ENCODE measurements around the gene FAM174A. TPM values are rescaled to one million over a fixed set of nuclear protein-coding genes. Genes with fewer than 3 reads are reported as not detected.

FAM174A gene
- 37.7 and 66.8 TPM in 2 replicates for total RNA-seq
- polyA plus RNA-seq = 29.7 and 37.6 TPM in 2 replicates

DNA sequence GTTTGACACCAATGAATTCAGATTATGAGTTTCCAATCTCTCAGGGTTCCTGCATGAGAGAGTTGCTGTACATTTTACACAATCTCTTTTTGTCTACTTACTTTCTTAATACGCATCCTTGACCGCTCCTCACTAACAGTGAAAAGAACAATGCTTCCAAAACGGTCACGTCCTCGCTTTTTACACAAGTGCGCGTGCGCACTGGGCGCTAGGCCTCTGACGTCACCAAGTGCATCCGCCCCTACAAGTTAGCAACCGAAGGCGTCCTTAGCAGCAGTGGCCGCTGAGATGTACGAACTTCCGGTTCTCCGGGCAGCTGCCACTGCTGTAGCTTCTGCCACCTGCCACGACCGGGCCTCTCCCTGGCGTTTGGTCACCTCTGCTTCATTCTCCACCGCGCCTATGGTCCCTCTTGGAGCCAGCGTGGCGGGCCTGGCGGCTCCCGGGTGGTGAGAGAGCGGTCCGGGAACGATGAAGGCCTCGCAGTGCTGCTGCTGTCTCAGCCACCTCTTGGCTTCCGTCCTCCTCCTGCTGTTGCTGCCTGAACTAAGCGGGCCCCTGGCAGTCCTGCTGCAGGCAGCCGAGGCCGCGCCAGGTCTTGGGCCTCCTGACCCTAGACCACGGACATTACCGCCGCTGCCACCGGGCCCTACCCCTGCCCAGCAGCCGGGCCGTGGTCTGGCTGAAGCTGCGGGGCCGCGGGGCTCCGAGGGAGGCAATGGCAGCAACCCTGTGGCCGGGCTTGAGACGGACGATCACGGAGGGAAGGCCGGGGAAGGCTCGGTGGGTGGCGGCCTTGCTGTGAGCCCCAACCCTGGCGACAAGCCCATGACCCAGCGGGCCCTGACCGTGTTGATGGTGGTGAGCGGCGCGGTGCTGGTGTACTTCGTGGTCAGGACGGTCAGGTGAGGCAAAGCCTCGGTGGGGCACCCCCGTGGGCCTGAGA is at the start of gene FAM174A:
Gene FAM174A (plus strand): TSS at position 315 of the 946 bp plus-strand sequence. CDS start 157 bp downstream, at position 472.
- TF ChIP-seq, protein P1, sequence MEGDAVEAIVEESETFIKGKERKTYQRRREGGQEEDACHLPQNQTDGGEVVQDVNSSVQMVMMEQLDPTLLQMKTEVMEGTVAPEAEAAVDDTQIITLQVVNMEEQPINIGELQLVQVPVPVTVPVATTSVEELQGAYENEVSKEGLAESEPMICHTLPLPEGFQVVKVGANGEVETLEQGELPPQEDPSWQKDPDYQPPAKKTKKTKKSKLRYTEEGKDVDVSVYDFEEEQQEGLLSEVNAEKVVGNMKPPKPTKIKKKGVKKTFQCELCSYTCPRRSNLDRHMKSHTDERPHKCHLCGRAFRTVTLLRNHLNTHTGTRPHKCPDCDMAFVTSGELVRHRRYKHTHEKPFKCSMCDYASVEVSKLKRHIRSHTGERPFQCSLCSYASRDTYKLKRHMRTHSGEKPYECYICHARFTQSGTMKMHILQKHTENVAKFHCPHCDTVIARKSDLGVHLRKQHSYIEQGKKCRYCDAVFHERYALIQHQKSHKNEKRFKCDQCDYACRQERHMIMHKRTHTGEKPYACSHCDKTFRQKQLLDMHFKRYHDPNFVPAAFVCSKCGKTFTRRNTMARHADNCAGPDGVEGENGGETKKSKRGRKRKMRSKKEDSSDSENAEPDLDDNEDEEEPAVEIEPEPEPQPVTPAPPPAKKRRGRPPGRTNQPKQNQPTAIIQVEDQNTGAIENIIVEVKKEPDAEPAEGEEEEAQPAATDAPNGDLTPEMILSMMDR (IDR thresholded peaks at IDR 0.05; ENCODE audit: low read depth, low read length) = no peak
- DNase-seq (ENCODE audit: low read depth in 1 of 2, low spot score in 1 of 2) = peak; percentile 96 to 98
- H3K4me1 ChIP-seq (ENCODE audit: low read depth) = peaks cover 12% of the 10 kb centered on the region
- no peaks in the 10 kb centered on the region for H3K9me3 ChIP-seq (ENCODE audit: low read depth)
- H3K27me3 ChIP-seq = no peaks in the 10 kb centered on the region
- H3K27ac ChIP-seq = peak within 1 kb of the TSS; percentile 80
- peak within 1 kb of the TSS; percentile 48 for H3K4me3 ChIP-seq
- H3K36me3 ChIP-seq = no peaks in the 10 kb centered on the region

DNA sequence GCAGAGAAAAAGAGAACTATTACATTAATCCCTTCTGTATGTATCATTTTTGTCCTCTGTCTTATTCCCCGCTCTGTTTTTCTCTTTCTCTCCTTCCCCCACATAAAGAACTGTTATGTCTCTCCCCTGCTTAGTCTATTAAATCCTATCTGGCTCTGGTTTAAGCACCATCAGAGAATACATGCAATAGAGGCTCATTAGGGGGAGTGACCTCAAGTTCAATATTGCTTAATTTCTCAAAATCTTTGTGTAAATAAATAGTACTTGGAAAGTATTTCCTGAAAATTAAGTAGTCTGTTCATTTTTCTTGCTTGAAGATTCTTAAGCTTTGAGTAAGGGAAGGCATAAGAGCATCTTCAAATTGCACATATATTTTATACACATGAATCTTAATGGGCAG is 41.2 kb upstream of the FAM174A start:
- no peak overlapping the region for H3K27ac ChIP-seq
- no peak overlapping the region for H3K4me3 ChIP-seq
- TF ChIP-seq, protein P1 (IDR thresholded peaks at IDR 0.05; ENCODE audit: low read depth, low read length) = no peak

DNA sequence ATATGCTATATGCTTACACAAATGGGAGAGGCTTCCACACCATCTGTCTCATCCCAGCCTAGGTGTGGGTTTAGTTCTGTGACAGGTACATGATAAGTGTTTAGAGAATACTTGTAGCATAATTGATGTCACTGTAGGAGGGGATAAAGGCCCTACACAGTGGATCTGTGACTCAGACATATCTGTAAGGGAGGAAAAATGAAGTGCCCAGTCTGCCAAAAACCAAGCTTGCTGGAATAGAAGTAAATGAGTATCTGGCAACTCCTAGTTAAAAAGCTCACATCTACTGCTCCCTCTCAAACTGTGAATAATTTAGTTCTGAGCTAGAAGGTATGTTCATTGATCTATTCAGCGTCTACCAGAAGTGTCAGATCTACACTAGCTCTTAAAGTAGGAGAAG is 38.9 kb upstream of the FAM174A start:
- no peaks in the 10 kb centered on the region for H3K4me1 ChIP-seq (ENCODE audit: low read depth)
- TF ChIP-seq, protein P1 (IDR thresholded peaks at IDR 0.05; ENCODE audit: low read depth, low read length) = no peak
- no peak overlapping the region for H3K27ac ChIP-seq
- no peaks in the 10 kb centered on the region for H3K36me3 ChIP-seq
- H3K27me3 ChIP-seq = peaks cover 43% of the 10 kb centered on the region
- H3K9me3 ChIP-seq (ENCODE audit: low read depth) = no peaks in the 10 kb centered on the region
- no peak for DNase-seq (ENCODE audit: low read depth in 1 of 2, low spot score in 1 of 2)
- H3K4me3 ChIP-seq = no peak overlapping the region

More for the DNA sequence above, 41.2 kb upstream of the FAM174A start:
- no peak for DNase-seq (ENCODE audit: low read depth in 1 of 2, low spot score in 1 of 2)
- no peaks in the 10 kb centered on the region for H3K36me3 ChIP-seq
- H3K9me3 ChIP-seq (ENCODE audit: low read depth) = no peaks in the 10 kb centered on the region
- H3K4me1 ChIP-seq (ENCODE audit: low read depth) = no peaks in the 10 kb centered on the region
- peaks cover 30% of the 10 kb centered on the region for H3K27me3 ChIP-seq

DNA sequence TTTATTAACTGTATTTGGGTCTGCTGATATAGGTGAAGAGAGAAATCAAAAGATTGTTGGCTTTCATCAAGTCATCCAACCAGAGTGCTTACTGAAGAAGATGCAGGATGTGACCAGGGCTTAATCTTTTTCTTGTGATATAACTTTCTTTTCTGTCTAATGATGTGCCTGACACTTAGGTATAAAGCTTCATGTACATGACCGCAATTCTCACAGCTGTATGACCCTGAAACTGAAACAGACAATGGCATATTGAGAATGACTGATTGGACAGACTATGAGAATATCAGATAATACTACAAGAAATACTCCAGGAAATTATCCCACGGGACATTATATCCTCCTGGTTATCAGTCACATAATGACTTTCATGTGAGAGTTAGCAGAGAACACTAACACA is 32.5 kb upstream of the FAM174A start:
- peaks cover 46% of the 10 kb centered on the region for H3K27me3 ChIP-seq
- no peak for DNase-seq (ENCODE audit: low read depth in 1 of 2, low spot score in 1 of 2)
- H3K4me1 ChIP-seq (ENCODE audit: low read depth) = no peaks in the 10 kb centered on the region
- TF ChIP-seq, protein P1 (IDR thresholded peaks at IDR 0.05; ENCODE audit: low read depth, low read length) = no peak
- no peaks in the 10 kb centered on the region for H3K36me3 ChIP-seq
- no peak overlapping the region for H3K27ac ChIP-seq
- H3K9me3 ChIP-seq (ENCODE audit: low read depth) = no peaks in the 10 kb centered on the region
- H3K4me3 ChIP-seq = no peak overlapping the region

DNA sequence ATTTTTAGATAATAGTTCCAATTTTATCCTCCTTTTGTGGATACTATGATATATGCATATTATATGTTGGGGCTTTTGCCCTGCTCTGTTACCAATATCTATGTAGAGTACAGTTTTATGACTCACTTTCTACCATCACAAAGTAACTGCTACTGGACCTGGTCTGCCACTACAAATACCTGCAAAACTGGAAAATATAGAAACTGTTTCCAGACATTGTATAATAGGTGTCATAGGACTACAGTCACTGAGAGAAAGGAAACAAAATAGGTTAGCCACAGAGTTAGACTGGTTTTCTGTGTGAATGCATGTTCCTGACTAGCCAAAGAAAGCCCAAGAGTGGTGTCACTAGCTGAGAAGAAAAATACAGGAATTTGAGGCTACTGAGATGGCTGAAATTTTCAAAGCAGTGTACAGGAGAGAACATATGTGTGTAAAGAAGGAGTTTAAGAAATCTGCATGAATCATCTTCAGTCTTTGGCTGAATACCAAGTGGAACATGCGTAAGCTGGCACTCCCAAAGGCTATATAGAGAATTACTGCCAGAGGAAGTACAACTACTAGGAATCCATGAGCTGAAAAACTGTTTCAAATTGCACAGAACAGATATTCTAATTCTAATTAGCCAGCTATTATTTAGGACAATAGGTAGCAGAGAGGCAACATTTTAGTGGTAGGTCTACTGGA is 29.0 kb upstream of the FAM174A start:
- H3K27ac ChIP-seq = no peak overlapping the region
- peaks cover 29% of the 10 kb centered on the region for H3K27me3 ChIP-seq

More for the DNA sequence above, 29.0 kb upstream of the FAM174A start:
- Histone ChIP-seq H3K4me3 (no peak overlapping the region), H3K4me1 (ENCODE audit: low read depth) (no peaks in the 10 kb centered on the region), H3K36me3 (no peaks in the 10 kb centered on the region), H3K9me3 (ENCODE audit: low read depth) (no peaks in the 10 kb centered on the region)
- TF ChIP-seq, protein P1 (IDR thresholded peaks at IDR 0.05; ENCODE audit: low read depth, low read length) = peak; percentile 9
- DNase-seq (ENCODE audit: low read depth in 1 of 2, low spot score in 1 of 2) = peak in 1 of 2 donors; percentile 87
